HL-60 (cell line): ENCODE measurements around the gene CEP128.

Source experiments
- DNase-seq, 2 experiments: peaks; one replicate each; pipeline ENCODE4 v3.0.0-alpha.2; 2010 to 2020; ENCODE audit warnings: low read depth in 1 of 2, low spot score in 1 of 2
- H3K27ac ChIP-seq: fragments of 250-450 bp; sonication (Bioruptor Pico); replicated peaks from 2 replicates; pipeline ENCODE4 v1.5.1; 2020; ENCODE audit warnings: mild to moderate bottlenecking, moderate library complexity
- H3K27me3 ChIP-seq: fragments of 250-450 bp; sonication (Bioruptor Pico); 2 replicates; pipeline ENCODE4 v1.5.1; 2021; ENCODE audit warnings: mild to moderate bottlenecking, moderate library complexity; ENCODE audit not compliant: insufficient read depth, poor library complexity, severe bottlenecking
- H3K4me3 ChIP-seq: replicated peaks from 2 replicates; pipeline ENCODE4 v1.5.1; 2011; ENCODE audit warnings: mild to moderate bottlenecking, control low read depth, low read length; ENCODE audit not compliant: insufficient read depth
- GABPA ChIP-seq: IDR thresholded peaks from 2 replicates; pipeline ENCODE4 v1.6.1; 2012; ENCODE audit warnings: low read depth
- POLR2AphosphoS5 ChIP-seq: IDR thresholded peaks from 2 replicates; pipeline ENCODE4 v1.6.1; 2012; ENCODE audit warnings: low read depth
- SPI1 ChIP-seq: IDR thresholded peaks from 2 replicates; pipeline ENCODE4 v1.6.1; 2012; ENCODE audit warnings: low read depth, mild to moderate bottlenecking, borderline replicate concordance
- TF ChIP-seq, protein P1 (sequence below): IDR thresholded peaks from one replicate; pipeline ENCODE4 v1.5.1; 2011; ENCODE audit warnings: low read length, control low read depth, inconsistent platforms; ENCODE audit not compliant: insufficient read depth
- TF ChIP-seq, protein P2 (sequence below): IDR thresholded peaks from 2 replicates; pipeline ENCODE4 v1.6.1; 2012; ENCODE audit warnings: low read depth; ENCODE audit not compliant: insufficient replicate concordance

Gene CEP128

DNA sequence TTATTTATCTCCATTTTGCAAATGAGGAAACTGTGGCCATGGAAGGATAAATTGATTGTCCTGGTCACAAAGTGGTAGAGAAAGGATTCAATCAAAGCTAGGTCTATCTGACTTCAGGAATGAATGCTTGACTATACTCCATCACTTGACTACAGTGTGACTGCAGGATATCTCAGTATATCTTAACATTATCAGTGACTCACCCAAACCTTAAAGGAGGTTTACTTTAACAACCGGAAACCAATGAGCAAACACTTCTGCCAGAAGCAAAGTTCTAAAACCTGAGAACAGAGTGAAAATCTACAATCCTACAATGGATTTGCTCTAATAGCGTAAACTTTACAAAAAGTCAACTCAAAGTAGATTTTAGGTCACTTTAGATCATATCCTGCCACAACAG lies 277.0 kb downstream of the CEP128 start:
- TF ChIP-seq GABPA (no peak), POLR2AphosphoS5 (no peak), SPI1 (no peak)
- TF ChIP-seq, protein P1, sequence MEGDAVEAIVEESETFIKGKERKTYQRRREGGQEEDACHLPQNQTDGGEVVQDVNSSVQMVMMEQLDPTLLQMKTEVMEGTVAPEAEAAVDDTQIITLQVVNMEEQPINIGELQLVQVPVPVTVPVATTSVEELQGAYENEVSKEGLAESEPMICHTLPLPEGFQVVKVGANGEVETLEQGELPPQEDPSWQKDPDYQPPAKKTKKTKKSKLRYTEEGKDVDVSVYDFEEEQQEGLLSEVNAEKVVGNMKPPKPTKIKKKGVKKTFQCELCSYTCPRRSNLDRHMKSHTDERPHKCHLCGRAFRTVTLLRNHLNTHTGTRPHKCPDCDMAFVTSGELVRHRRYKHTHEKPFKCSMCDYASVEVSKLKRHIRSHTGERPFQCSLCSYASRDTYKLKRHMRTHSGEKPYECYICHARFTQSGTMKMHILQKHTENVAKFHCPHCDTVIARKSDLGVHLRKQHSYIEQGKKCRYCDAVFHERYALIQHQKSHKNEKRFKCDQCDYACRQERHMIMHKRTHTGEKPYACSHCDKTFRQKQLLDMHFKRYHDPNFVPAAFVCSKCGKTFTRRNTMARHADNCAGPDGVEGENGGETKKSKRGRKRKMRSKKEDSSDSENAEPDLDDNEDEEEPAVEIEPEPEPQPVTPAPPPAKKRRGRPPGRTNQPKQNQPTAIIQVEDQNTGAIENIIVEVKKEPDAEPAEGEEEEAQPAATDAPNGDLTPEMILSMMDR: no peak
- TF ChIP-seq, protein P2, sequence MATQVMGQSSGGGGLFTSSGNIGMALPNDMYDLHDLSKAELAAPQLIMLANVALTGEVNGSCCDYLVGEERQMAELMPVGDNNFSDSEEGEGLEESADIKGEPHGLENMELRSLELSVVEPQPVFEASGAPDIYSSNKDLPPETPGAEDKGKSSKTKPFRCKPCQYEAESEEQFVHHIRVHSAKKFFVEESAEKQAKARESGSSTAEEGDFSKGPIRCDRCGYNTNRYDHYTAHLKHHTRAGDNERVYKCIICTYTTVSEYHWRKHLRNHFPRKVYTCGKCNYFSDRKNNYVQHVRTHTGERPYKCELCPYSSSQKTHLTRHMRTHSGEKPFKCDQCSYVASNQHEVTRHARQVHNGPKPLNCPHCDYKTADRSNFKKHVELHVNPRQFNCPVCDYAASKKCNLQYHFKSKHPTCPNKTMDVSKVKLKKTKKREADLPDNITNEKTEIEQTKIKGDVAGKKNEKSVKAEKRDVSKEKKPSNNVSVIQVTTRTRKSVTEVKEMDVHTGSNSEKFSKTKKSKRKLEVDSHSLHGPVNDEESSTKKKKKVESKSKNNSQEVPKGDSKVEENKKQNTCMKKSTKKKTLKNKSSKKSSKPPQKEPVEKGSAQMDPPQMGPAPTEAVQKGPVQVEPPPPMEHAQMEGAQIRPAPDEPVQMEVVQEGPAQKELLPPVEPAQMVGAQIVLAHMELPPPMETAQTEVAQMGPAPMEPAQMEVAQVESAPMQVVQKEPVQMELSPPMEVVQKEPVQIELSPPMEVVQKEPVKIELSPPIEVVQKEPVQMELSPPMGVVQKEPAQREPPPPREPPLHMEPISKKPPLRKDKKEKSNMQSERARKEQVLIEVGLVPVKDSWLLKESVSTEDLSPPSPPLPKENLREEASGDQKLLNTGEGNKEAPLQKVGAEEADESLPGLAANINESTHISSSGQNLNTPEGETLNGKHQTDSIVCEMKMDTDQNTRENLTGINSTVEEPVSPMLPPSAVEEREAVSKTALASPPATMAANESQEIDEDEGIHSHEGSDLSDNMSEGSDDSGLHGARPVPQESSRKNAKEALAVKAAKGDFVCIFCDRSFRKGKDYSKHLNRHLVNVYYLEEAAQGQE: no peak
- no peak overlapping the region for H3K4me3 ChIP-seq
- H3K27ac ChIP-seq: no peak overlapping the region
- no peaks in the 10 kb centered on the region for H3K27me3 ChIP-seq
- no peak for DNase-seq

DNA sequence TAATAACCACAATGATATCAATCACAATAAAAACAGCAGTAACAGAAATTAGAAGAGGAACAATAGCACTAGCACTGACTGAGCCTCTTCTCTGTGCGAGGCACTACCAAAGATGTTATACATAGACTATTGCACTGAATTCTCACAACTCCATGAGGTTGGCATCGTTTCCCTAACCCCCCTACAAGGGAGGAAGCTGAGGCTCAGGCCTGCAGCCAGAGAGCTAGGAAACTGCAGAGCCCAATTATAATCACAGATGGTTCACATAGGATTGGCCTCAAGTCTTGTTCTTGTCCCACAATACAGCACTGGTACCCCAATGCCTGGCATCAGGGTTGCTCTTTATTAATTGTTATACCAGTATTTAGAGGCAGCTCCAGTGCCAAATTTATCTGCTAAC lies 278.0 kb downstream of the CEP128 start:
- DNase-seq: no peak
- Histone ChIP-seq H3K27ac (no peak overlapping the region), H3K27me3 (no peaks in the 10 kb centered on the region), H3K4me3 (no peak overlapping the region)
- TF ChIP-seq POLR2AphosphoS5 (no peak), GABPA (no peak)
- TF ChIP-seq, protein P1: no peak
- TF ChIP-seq, protein P2: no peak

DNA sequence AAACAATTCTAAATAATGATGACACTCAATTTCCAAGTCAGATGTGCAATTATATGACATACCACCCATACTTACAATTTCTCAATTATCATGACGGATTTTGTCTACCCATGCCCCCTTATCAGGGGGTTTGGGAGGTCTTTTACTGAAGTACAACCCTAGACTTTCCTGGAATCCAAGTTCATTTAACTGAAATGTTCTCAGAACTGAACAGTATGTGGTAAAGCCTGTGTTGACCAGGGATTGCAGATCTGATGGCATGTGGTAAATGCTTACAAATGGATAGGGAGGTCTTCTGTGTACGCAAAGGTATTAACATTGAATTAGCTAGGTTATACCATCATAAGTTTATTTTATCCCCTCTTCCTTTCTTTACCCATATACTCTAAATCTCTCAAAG lies 281.8 kb downstream of the CEP128 start:
- TF ChIP-seq POLR2AphosphoS5 (no peak), SPI1 (no peak), GABPA (no peak)
- TF ChIP-seq, protein P1: no peak
- TF ChIP-seq, protein P2: no peak

More for the DNA sequence above, 281.8 kb downstream of the CEP128 start:
- no peak overlapping the region for H3K27ac ChIP-seq
- H3K4me3 ChIP-seq: no peak overlapping the region
- no peak for DNase-seq
- H3K27me3 ChIP-seq: no peaks in the 10 kb centered on the region
